ENCODE data around the gene FAHD2A. TPM values are rescaled to one million over a fixed set of nuclear protein-coding genes. Genes with fewer than 3 reads are reported as not detected.

The FAHD2A gene
- total RNA-seq, 1 experiment from 2014 or later, result 22.5 TPM

GRCh38 chr2:95379371-95379831 lies 23.1 kb upstream of the FAHD2A start:
- no peak overlapping the region for H3K27ac ChIP-seq (ENCODE audit: low read length)

GRCh38 chr2:95380280-95380679 lies 22.2 kb upstream of the FAHD2A start:
- H3K9me2 ChIP-seq (replicated peaks; ENCODE audit: insufficient read depth, low read length), result no peaks in the 10 kb centered on the region
- H3K27me3 ChIP-seq (ENCODE audit: low read length), result no peaks in the 10 kb centered on the region
- no peaks in the 10 kb centered on the region for H4K20me1 ChIP-seq (ENCODE audit: insufficient read depth, low read depth, low read length)
- H3K9me3 ChIP-seq (ENCODE audit: low read length), result no peaks in the 10 kb centered on the region
- no peak overlapping the region for H3K27ac ChIP-seq (ENCODE audit: low read length)
- no peaks in the 10 kb centered on the region for H3K4me1 ChIP-seq (ENCODE audit: low read length)
- no peaks in the 10 kb centered on the region for H3K36me3 ChIP-seq (ENCODE audit: insufficient read depth, low read length)
- DNase-seq, result no peak
- H3K4me2 ChIP-seq (ENCODE audit: low read depth, low read length, poor library complexity, severe bottlenecking), result no peak overlapping the region
- no peaks in the 10 kb centered on the region for H3K79me2 ChIP-seq (ENCODE audit: low read length)
- no peak overlapping the region for H3K4me3 ChIP-seq (ENCODE audit: low read length)
- H3K9ac ChIP-seq (ENCODE audit: low read length), result no peak overlapping the region
- H2AFZ ChIP-seq (ENCODE audit: low read length), result no peak overlapping the region

More at GRCh38 chr2:95379371-95379831, 23.1 kb upstream of the FAHD2A start:
- H3K4me3 ChIP-seq (ENCODE audit: low read length), result no peak overlapping the region
- no peak overlapping the region for H3K9ac ChIP-seq (ENCODE audit: low read length)
- H4K20me1 ChIP-seq (ENCODE audit: insufficient read depth, low read depth, low read length), result no peaks in the 10 kb centered on the region
- peak; percentile 65 for DNase-seq
- H3K9me3 ChIP-seq (ENCODE audit: low read length), result no peaks in the 10 kb centered on the region
- H3K79me2 ChIP-seq (ENCODE audit: low read length), result no peaks in the 10 kb centered on the region
- no peaks in the 10 kb centered on the region for H3K9me2 ChIP-seq (replicated peaks; ENCODE audit: insufficient read depth, low read length)
- no peak overlapping the region for H2AFZ ChIP-seq (ENCODE audit: low read length)
- H3K36me3 ChIP-seq (ENCODE audit: insufficient read depth, low read length), result no peaks in the 10 kb centered on the region
- no peak overlapping the region for H3K4me2 ChIP-seq (ENCODE audit: low read depth, low read length, poor library complexity, severe bottlenecking)
- H3K27me3 ChIP-seq (ENCODE audit: low read length), result no peaks in the 10 kb centered on the region
- no peaks in the 10 kb centered on the region for H3K4me1 ChIP-seq (ENCODE audit: low read length)

- DNase-seq, result no peak
- no peak overlapping the region for H3K27ac ChIP-seq (ENCODE audit: low read length)
- H3K9me2 ChIP-seq (replicated peaks; ENCODE audit: insufficient read depth, low read length), result no peaks in the 10 kb centered on the region
- H3K36me3 ChIP-seq (ENCODE audit: insufficient read depth, low read length), result no peaks in the 10 kb centered on the region
- no peaks in the 10 kb centered on the region for H4K20me1 ChIP-seq (ENCODE audit: insufficient read depth, low read depth, low read length)
- no peak overlapping the region for H2AFZ ChIP-seq (ENCODE audit: low read length)
- H3K27me3 ChIP-seq (ENCODE audit: low read length), result no peaks in the 10 kb centered on the region
- no peaks in the 10 kb centered on the region for H3K79me2 ChIP-seq (ENCODE audit: low read length)
- no peak overlapping the region for H3K9ac ChIP-seq (ENCODE audit: low read length)
- no peaks in the 10 kb centered on the region for H3K4me1 ChIP-seq (ENCODE audit: low read length)
- no peak overlapping the region for H3K4me2 ChIP-seq (ENCODE audit: low read depth, low read length, poor library complexity, severe bottlenecking)
- no peak overlapping the region for H3K4me3 ChIP-seq (ENCODE audit: low read length)
- H3K9me3 ChIP-seq (ENCODE audit: low read length), result no peaks in the 10 kb centered on the region
These were observed 21.8 kb upstream of the FAHD2A start for GRCh38 chr2:95380731-95381130.

- H3K79me2 ChIP-seq (ENCODE audit: low read length), result no peaks in the 10 kb centered on the region
- H2AFZ ChIP-seq (ENCODE audit: low read length), result no peak overlapping the region
- no peaks in the 10 kb centered on the region for H4K20me1 ChIP-seq (ENCODE audit: insufficient read depth, low read depth, low read length)
- H3K27ac ChIP-seq (ENCODE audit: low read length), result no peak overlapping the region
- no peaks in the 10 kb centered on the region for H3K27me3 ChIP-seq (ENCODE audit: low read length)
- no peaks in the 10 kb centered on the region for H3K4me1 ChIP-seq (ENCODE audit: low read length)
- no peaks in the 10 kb centered on the region for H3K36me3 ChIP-seq (ENCODE audit: insufficient read depth, low read length)
- H3K9me2 ChIP-seq (replicated peaks; ENCODE audit: insufficient read depth, low read length), result no peaks in the 10 kb centered on the region
- no peak overlapping the region for H3K9ac ChIP-seq (ENCODE audit: low read length)
- H3K4me3 ChIP-seq (ENCODE audit: low read length), result no peak overlapping the region
- H3K4me2 ChIP-seq (ENCODE audit: low read depth, low read length, poor library complexity, severe bottlenecking), result no peak overlapping the region
- DNase-seq, result no peak
- H3K9me3 ChIP-seq (ENCODE audit: low read length), result no peaks in the 10 kb centered on the region
These were observed 21.0 kb upstream of the FAHD2A start for GRCh38 chr2:95381212-95382191.

- no peak overlapping the region for H3K4me2 ChIP-seq (ENCODE audit: low read depth, low read length, poor library complexity, severe bottlenecking)
- H3K36me3 ChIP-seq (ENCODE audit: insufficient read depth, low read length), result no peaks in the 10 kb centered on the region
- no peak overlapping the region for H3K9ac ChIP-seq (ENCODE audit: low read length)
- H3K27ac ChIP-seq (ENCODE audit: low read length), result no peak overlapping the region
- no peaks in the 10 kb centered on the region for H3K9me2 ChIP-seq (replicated peaks; ENCODE audit: insufficient read depth, low read length)
- no peak overlapping the region for H3K4me3 ChIP-seq (ENCODE audit: low read length)
- no peaks in the 10 kb centered on the region for H3K27me3 ChIP-seq (ENCODE audit: low read length)
- no peak overlapping the region for H2AFZ ChIP-seq (ENCODE audit: low read length)
- H3K9me3 ChIP-seq (ENCODE audit: low read length), result no peaks in the 10 kb centered on the region
- H4K20me1 ChIP-seq (ENCODE audit: insufficient read depth, low read depth, low read length), result no peaks in the 10 kb centered on the region
- no peak for DNase-seq
- no peaks in the 10 kb centered on the region for H3K79me2 ChIP-seq (ENCODE audit: low read length)
- H3K4me1 ChIP-seq (ENCODE audit: low read length), result no peaks in the 10 kb centered on the region
These were observed 20.3 kb upstream of the FAHD2A start for GRCh38 chr2:95382192-95382591.

- no peak overlapping the region for H3K27ac ChIP-seq (ENCODE audit: low read length)
- H3K36me3 ChIP-seq (ENCODE audit: insufficient read depth, low read length), result no peaks in the 10 kb centered on the region
- no peaks in the 10 kb centered on the region for H3K27me3 ChIP-seq (ENCODE audit: low read length)
- H3K9me2 ChIP-seq (replicated peaks; ENCODE audit: insufficient read depth, low read length), result no peaks in the 10 kb centered on the region
- H2AFZ ChIP-seq (ENCODE audit: low read length), result no peak overlapping the region
- no peak overlapping the region for H3K9ac ChIP-seq (ENCODE audit: low read length)
- H3K4me1 ChIP-seq (ENCODE audit: low read length), result no peaks in the 10 kb centered on the region
- H3K4me2 ChIP-seq (ENCODE audit: low read depth, low read length, poor library complexity, severe bottlenecking), result no peak overlapping the region
- no peaks in the 10 kb centered on the region for H3K79me2 ChIP-seq (ENCODE audit: low read length)
- no peak for DNase-seq
- H4K20me1 ChIP-seq (ENCODE audit: insufficient read depth, low read depth, low read length), result no peaks in the 10 kb centered on the region
- no peaks in the 10 kb centered on the region for H3K9me3 ChIP-seq (ENCODE audit: low read length)
- H3K4me3 ChIP-seq (ENCODE audit: low read length), result no peak overlapping the region
These were observed 19.5 kb upstream of the FAHD2A start for GRCh38 chr2:95382686-95383634.

GRCh38 chr2:95383635-95384027 lies 18.9 kb upstream of the FAHD2A start:
- Histone ChIP-seq H4K20me1 (ENCODE audit: insufficient read depth, low read depth, low read length) (no peaks in the 10 kb centered on the region), H3K4me1 (ENCODE audit: low read length) (no peaks in the 10 kb centered on the region), H3K36me3 (ENCODE audit: insufficient read depth, low read length) (no peaks in the 10 kb centered on the region), H3K9ac (ENCODE audit: low read length) (no peak overlapping the region), H3K4me2 (ENCODE audit: low read depth, low read length, poor library complexity, severe bottlenecking) (no peak overlapping the region), H3K9me2 (replicated peaks; ENCODE audit: insufficient read depth, low read length) (no peaks in the 10 kb centered on the region), H3K79me2 (ENCODE audit: low read length) (no peaks in the 10 kb centered on the region), H3K4me3 (ENCODE audit: low read length) (no peak overlapping the region), H3K9me3 (ENCODE audit: low read length) (no peaks in the 10 kb centered on the region), H2AFZ (ENCODE audit: low read length) (no peak overlapping the region), H3K27me3 (ENCODE audit: low read length) (no peaks in the 10 kb centered on the region), H3K27ac (ENCODE audit: low read length) (no peak overlapping the region)
- DNase-seq, result no peak

Data from Karpas-422 (cell line).